HG02763 (cell line): ENCODE results near the gene ATF3.
"Not testable (repeated sequence)": the region's sequence is repeated elsewhere in the genome, so short reads cannot be mapped to it uniquely, and the experiment has no call there.

Experiments used
- ATAC-seq: cut with Tn5 transposase; IDR thresholded peaks from one replicate; pipeline ENCODE4 v1.9.1; 2021; ENCODE audit warnings: mild to moderate bottlenecking, moderate library complexity; ENCODE audit not compliant: unreplicated experiment

Gene ATF3

GRCh38 chr1:212625781-212626450 lies 17.4 kb downstream of the ATF3 start:
- ATAC-seq, result no peak

- no peak for ATAC-seq
Observed at GRCh38 chr1:212628046-212628445, 19.5 kb downstream of the ATF3 start.

GRCh38 chr1:212628813-212629415 lies 20.4 kb downstream of the ATF3 start:
- no peak for ATAC-seq

- no peak for ATAC-seq
Observed at GRCh38 chr1:212629450-212630157, 21.0 kb downstream of the ATF3 start.

- ATAC-seq, result peak; percentile 90
Observed at GRCh38 chr1:212630158-212630900, 21.8 kb downstream of the ATF3 start.

GRCh38 chr1:212633161-212633560 lies 24.6 kb downstream of the ATF3 start:
- ATAC-seq, result no peak

GRCh38 chr1:212634252-212634651 lies 25.7 kb downstream of the ATF3 start:
- ATAC-seq, result no peak

- ATAC-seq, result no peak
Observed at GRCh38 chr1:212635141-212635631, 26.6 kb downstream of the ATF3 start.

- ATAC-seq, result no peak
Observed at GRCh38 chr1:212637902-212638301, 29.3 kb downstream of the ATF3 start.

GRCh38 chr1:212638492-212639151 lies 30.1 kb downstream of the ATF3 start:
- no peak for ATAC-seq

- not testable (repeated sequence) for ATAC-seq
Observed at GRCh38 chr1:212639524-212639923, 31.0 kb downstream of the ATF3 start.

- no peak for ATAC-seq
Observed at GRCh38 chr1:212640223-212640878, 31.8 kb downstream of the ATF3 start.

GRCh38 chr1:212641956-212642355 lies 33.4 kb downstream of the ATF3 start:
- ATAC-seq, result no peak

- no peak for ATAC-seq
Observed at GRCh38 chr1:212643877-212644276, 35.3 kb downstream of the ATF3 start.

GRCh38 chr1:212644866-212645545 lies 36.4 kb downstream of the ATF3 start:
- ATAC-seq, result no peak

- no peak for ATAC-seq
Observed at GRCh38 chr1:212645546-212646543, 37.3 kb downstream of the ATF3 start.

- no peak for ATAC-seq
Observed at GRCh38 chr1:212646588-212646987, 38.0 kb downstream of the ATF3 start.

GRCh38 chr1:212647004-212647403 lies 38.4 kb downstream of the ATF3 start:
- no peak for ATAC-seq
